Fibroblast of villous mesenchyme (primary cell): ENCODE data around the gene DIPK1B. TPM values are rescaled to one million over a fixed set of nuclear protein-coding genes. Genes with fewer than 3 reads are reported as not detected.
A peak's percentile ranks its signal among the peaks of the same experiment; 100 is the strongest.

Experiments used
- DNase-seq: peaks from one replicate; pipeline ENCODE4 v3.0.0-alpha.2; 2010; ENCODE audit warnings: low read depth
- H3K4me3 ChIP-seq: 2 replicates; pipeline ENCODE4 v1.5.1; 2011; ENCODE audit warnings: low read depth, mild to moderate bottlenecking, low read length
- total RNA-seq: library from RNA; depleted of rRNA; stranded (reverse); fragments of >200 nt; gene quantifications from 2 replicates; pipeline ENCODE4 v1.2.3, GENCODE V29; 2012
- TF ChIP-seq, protein P1 (sequence below): IDR thresholded peaks from 2 replicates; pipeline ENCODE4 v1.5.1; 2012; ENCODE audit warnings: low read depth, mild to moderate bottlenecking, low read length; ENCODE audit not compliant: insufficient read depth

The DIPK1B gene
- total RNA-seq, 1 donor: 0.43 TPM

- no peak for DNase-seq
- TF ChIP-seq, protein P1, sequence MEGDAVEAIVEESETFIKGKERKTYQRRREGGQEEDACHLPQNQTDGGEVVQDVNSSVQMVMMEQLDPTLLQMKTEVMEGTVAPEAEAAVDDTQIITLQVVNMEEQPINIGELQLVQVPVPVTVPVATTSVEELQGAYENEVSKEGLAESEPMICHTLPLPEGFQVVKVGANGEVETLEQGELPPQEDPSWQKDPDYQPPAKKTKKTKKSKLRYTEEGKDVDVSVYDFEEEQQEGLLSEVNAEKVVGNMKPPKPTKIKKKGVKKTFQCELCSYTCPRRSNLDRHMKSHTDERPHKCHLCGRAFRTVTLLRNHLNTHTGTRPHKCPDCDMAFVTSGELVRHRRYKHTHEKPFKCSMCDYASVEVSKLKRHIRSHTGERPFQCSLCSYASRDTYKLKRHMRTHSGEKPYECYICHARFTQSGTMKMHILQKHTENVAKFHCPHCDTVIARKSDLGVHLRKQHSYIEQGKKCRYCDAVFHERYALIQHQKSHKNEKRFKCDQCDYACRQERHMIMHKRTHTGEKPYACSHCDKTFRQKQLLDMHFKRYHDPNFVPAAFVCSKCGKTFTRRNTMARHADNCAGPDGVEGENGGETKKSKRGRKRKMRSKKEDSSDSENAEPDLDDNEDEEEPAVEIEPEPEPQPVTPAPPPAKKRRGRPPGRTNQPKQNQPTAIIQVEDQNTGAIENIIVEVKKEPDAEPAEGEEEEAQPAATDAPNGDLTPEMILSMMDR: no peak
- no peak overlapping the region for H3K4me3 ChIP-seq
Observed at GRCh38 chr9:136670576-136671253, 41.7 kb upstream of the DIPK1B start.

DNA sequence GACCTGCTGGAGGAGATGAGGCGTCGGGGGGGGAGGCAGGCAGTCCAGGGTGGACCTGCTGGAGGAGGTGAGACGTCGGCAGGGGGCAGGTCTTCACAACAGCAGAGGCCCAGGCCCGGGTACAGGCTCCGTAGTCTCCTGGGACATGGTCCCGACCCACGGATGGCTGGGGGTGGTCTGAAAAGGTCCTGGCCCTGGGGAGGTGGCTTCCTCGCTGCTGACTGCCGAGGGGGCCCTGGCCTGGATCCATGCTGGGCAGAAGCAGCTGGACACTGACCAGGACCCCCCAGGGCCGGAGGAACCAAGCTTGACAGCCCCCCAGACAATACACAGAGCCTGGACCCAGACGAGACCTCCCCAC lies 41.1 kb upstream of the DIPK1B start:
- no peak for DNase-seq
- TF ChIP-seq, protein P1: no peak
- H3K4me3 ChIP-seq: no peak overlapping the region

GRCh38 chr9:136671646-136672430 lies 40.5 kb upstream of the DIPK1B start:
- TF ChIP-seq, protein P1: peak; percentile 86
- no peak overlapping the region for H3K4me3 ChIP-seq
- DNase-seq: no peak

- H3K4me3 ChIP-seq: no peak overlapping the region
- DNase-seq: no peak
- TF ChIP-seq, protein P1: no peak
Observed at GRCh38 chr9:136672431-136673087, 39.8 kb upstream of the DIPK1B start.

DNA sequence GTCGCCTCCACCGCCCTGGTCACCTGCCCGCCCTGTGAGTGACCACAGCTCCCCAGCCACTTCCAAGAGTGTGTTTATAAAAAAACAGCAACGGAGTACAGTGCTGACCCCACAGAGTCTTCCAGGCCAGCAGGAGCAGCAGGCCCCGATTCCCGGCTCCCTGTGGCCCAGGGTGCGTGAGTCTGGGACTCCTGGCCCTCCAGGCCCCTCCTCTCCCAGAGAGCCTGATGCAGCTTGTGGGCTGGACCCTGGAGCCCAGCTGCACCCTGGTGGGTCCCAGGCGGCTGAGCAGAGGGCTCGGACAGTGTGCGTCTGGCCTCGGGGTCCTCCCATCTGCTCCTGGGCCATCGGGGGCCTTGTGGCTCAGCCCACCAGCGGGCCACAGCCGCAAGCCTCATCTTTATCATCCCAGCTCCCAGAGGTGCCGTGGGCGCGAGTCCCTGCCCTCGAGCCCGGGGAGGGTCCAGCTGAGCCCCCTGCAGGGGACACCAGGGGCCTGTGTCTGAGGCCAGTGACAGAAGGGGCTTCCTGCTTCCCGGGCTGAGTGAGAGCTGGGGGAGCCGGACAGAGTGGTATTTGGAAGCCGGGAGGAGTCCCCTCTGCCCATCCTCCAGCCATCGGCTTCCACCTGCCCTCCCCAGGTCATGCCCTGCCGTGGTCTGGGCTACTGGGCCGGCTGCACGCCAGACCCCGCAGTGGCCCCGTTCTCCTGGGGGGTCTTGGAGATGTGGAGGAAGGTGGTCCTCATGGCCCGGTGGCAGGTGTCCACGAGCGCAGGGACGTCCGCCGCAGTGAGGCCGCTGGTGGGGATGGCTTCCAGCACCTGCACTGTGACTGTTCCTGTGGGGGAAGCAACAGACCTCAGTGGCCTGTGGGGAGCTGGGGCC lies 39.0 kb upstream of the DIPK1B start:
- TF ChIP-seq, protein P1: no peak
- no peak for DNase-seq
- H3K4me3 ChIP-seq: no peak overlapping the region
